ENCODE results near the gene NT5C1B.

GRCh38 chr2:18536697-18537096, 52.7 kb downstream of the NT5C1B start:
- TF ChIP-seq CTCF (IDR thresholded peaks at IDR 0.05; ENCODE audit: insufficient read depth, low read length) (no peak), REST (IDR thresholded peaks at IDR 0.05; ENCODE audit: insufficient replicate concordance, low read depth) (no peak), SPI1 (IDR thresholded peaks at IDR 0.05; ENCODE audit: borderline replicate concordance, low read depth) (no peak)
